Inflammatory macrophage treated with lipopolysaccharide for 4 hours (primary cell): ENCODE measurements around the gene ACTMAP.

Source experiments
- DNase-seq: peaks from one replicate; pipeline ENCODE4 v3.0.0-alpha.2; 2020

ACTMAP gene

GRCh38 chr19:40717880-40718773, 32.1 kb downstream of the ACTMAP start:
- DNase-seq = no peak

GRCh38 chr19:40717325-40717879, 32.9 kb downstream of the ACTMAP start:
- no peak for DNase-seq

GRCh38 chr19:40716482-40717324, 33.6 kb downstream of the ACTMAP start, which contains the start of the genes COQ8B and ITPKC:
Gene COQ8B, minus strand, starts transcription at chr19:40716886. Its CDS starts 2,254 bp downstream, at chr19:40714632.
Gene ITPKC, plus strand, starts transcription at chr19:40717112. Its CDS starts 24 bp downstream, at chr19:40717136.
- peak; percentile 97 for DNase-seq

GRCh38 chr19:40716031-40716481, 34.2 kb downstream of the ACTMAP start:
- DNase-seq = no peak

GRCh38 chr19:40714441-40715299, 35.6 kb downstream of the ACTMAP start:
- peak; percentile 87 for DNase-seq

GRCh38 chr19:40713939-40714338, 36.3 kb downstream of the ACTMAP start:
- DNase-seq = no peak

- DNase-seq = no peak
Observed at GRCh38 chr19:40709817-40710216, 40.5 kb downstream of the ACTMAP start.

- no peak for DNase-seq
Observed at GRCh38 chr19:40707615-40708014, 42.7 kb downstream of the ACTMAP start.

- DNase-seq = no peak
Observed at GRCh38 chr19:40705950-40706619, 44.2 kb downstream of the ACTMAP start.

- DNase-seq = no peak
Observed at GRCh38 chr19:40705362-40705651, 45.0 kb downstream of the ACTMAP start.

- DNase-seq = no peak
Observed at GRCh38 chr19:40704491-40705361, 45.6 kb downstream of the ACTMAP start.

GRCh38 chr19:40703029-40703755, 47.1 kb downstream of the ACTMAP start:
- DNase-seq = no peak

GRCh38 chr19:40702337-40703012, 47.8 kb downstream of the ACTMAP start:
- DNase-seq = no peak

- no peak for DNase-seq
Observed at GRCh38 chr19:40701758-40702157, 48.5 kb downstream of the ACTMAP start.

- DNase-seq = no peak
Observed at GRCh38 chr19:40700083-40700482, 50.2 kb downstream of the ACTMAP start.

GRCh38 chr19:40697007-40697406, 53.3 kb downstream of the ACTMAP start:
- DNase-seq = no peak

GRCh38 chr19:40695881-40696280, 54.4 kb downstream of the ACTMAP start:
- no peak for DNase-seq

- no peak for DNase-seq
Observed at GRCh38 chr19:40693896-40694295, 56.4 kb downstream of the ACTMAP start.

- DNase-seq = no peak
Observed at GRCh38 chr19:40693150-40693788, 57.0 kb downstream of the ACTMAP start.
